Stimulated activated naive CD4-positive, alpha-beta T cell (primary cell): ENCODE data around the gene LYPLAL1.
"Not testable (repeated sequence)": the region's sequence is repeated elsewhere in the genome, so short reads cannot be mapped to it uniquely, and the experiment has no call there.

Source experiments
- DNase-seq, 6 experiments: peaks; one replicate each; lab custom pipeline; 2025; lab: John Stamatoyannopoulos, UW

LYPLAL1 gene

DNA sequence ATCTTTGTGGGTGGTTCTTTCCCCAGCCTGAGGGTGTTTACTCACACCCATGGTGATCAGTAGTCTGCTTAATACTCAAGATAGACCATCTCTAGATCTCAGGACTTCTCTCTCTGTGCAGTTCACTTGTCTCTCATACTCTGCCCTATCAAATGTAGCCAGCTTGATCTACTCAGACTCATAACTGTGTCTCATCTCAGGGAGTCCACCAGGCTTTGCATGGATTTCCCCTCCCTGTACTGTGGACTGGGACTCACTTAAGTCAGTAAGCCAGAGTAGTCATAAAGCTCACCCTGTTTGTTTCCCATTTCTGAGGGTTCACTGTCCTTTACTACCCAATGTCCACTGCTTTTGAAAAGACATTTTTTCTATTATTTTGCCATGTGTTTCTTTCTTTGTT, 41.8 kb downstream of the LYPLAL1 start:
- no peak for DNase-seq

DNA sequence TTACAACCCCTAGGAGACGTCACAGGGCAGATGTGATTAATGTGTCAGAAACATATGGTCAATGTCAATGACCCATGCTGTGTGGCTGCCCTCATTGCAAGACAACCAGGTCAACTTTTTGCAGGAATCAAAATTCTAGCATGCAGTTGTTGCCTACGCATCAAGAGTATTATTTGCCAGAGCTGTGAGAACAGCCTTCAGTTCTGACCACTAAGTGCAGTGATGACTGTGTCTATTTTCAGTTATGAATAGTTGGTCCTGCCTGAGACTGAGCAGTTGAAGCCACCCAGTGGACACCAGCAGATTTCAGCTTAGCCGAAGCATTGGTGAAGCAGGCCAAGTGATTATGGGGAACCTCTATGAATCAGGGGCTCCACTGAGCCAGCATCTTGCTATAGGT, 47.3 kb downstream of the LYPLAL1 start:
- DNase-seq, result peak in 1 of 6 experiments; percentile 0

DNA sequence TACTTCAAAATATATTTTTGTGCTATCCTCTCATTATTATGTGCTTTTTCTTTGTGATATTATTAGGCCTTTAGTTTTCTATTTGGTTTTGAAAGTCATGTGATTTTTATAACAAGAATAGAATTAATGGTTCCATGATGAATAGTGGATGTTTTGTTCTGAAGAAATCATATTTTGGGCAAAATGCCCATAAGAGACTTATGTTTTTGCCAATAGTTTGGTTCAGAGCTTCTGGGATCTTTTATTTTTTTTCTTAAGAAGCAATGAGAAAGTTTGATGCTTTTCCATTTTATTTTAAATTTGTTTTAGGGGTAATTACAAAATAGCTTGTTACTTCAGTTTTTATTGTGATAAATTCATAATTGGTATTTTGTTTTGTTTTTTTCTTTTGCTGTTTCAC, 49.8 kb downstream of the LYPLAL1 start:
- DNase-seq, result no peak

DNA sequence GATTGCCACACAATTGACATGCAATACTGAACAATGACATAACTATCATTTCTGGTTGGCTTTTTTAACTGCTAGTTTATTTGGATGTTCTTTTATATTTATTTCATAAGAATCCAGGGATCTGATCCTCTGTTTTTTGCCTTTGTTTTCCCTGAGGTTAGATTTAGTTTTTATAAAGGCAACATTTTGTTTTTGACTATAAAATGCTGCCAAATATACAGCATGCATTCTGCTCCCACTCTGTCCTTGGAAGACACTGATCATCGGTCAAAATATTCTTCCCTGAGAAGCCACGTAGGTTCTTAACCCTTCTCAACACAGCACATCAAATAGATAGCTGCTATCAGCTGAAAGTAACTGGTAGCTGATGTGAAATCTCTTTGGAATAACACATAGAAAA, 52.5 kb downstream of the LYPLAL1 start:
- DNase-seq, result no peak

DNA sequence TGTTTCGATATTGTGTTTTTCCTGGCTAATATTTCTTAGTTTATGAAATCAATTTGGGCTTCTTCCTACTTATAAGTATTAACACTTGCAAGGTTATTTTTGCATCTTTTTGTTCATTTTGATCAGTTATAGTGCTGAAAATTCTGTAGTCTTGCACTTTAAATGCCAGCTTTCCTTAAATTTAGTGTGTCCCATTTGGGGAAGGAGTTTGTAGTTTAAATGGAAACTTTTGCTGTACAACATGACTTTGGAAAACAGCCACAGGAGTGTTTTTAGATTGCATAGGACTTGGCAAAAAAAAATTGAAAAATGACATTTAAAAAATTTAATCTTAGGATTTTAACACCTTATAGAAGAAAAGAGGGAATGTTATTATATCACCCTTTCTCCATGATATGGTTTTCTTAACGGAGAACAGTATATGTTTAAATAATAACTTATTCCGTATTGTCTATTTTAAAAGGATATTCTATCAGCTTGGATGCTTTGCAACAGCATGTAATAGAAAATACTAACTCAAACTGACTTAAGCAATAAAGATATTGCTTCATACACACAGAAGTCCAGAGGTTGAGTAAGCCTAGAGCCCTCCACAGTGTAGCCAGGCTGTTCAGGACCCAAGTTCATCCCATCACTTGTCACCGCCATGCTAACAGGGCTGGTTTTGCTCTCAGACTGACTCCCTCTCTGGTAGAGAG, 53.8 kb downstream of the LYPLAL1 start:
- DNase-seq, result no peak

DNA sequence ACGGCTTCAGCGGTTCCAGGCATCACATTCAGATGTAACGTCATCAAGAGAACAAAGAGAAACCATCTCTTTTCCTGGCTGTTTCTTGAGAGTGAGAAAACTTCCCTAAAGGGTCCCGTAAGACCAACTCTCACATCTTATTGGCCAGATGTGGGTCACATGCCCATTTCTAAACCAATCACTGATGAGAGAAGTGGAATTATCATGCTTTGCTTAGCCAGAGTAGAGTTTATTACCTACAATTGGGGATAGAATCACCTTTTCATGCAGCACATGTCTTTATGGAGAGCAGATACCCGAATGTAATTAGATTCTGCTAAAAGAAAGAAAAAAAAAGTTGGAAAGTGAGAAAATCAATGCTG, 54.4 kb downstream of the LYPLAL1 start:
- DNase-seq, result no peak

DNA sequence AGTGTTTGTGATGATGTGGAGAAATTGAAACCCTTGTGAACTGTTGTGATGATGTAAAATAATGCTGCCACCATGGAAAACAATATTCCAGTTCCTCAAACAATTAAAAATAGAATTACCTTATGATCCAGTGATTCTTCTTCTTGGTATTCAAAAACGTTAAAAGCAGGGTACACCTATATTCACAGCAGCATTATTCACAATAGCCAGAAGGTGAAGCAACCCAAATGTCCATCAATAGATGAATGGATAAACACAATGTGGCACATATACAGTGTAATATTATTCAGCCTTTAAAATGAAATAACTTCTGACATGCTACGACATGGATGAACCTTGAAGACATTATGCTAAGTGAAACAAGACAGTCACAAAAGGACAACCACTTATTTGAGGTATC, 59.2 kb downstream of the LYPLAL1 start:
- no peak for DNase-seq

DNA sequence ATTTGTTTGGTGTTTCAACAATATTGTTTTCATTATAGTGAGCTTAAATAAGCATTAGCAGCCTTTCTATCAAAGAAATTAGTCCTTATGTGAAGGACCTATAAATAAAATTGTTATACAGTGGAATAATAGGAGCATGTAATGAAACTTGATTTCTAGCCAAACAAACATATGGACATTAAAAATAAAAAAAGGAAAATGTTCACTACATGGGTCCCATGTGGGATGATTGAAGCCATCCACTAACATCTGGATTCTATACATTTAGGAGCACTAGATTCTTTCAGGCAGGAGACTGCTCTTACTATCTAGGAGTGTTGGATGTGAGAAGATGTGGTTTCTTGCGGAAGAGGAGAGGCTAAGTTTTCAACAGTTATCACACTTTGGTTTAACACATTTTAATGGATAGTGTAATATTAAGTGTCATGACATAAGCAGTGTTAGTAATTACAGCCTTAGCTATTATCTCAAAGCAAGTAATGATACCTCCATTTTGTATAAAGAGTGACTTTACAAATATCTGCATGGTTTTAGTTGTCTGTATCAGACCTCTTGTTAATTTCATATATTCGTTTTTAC, 62.3 kb downstream of the LYPLAL1 start:
- no peak for DNase-seq

DNA sequence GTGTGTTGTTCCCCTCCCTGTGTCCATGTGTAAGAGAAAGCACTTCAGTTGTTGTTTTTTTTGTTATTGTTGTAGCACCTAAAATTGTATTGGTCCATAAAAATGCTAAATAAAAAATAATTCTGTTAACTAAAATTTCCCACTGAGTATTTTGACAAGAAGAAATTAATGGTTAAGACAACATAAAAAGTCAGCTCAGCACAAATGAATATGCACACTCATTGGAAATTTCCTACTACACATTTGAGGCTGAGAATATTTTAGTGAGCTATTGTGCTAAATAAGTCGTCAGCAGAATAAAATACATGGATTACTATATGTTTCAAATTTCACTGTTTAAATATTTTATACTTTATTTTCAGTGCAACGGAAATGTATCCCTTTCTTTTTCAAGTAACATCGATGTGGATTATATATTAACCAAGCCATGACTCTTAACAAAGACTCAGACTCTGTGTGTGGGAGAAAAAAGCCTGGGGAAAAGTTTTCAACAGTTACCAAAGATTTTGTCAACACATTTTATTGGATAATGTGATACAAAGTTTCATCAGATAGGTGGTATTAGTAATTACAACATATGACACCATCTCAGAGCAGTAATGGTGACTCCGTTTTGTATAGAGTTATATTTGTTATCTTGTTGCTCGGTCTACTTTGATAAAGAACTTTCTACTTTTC, 63.4 kb downstream of the LYPLAL1 start:
- no peak for DNase-seq

DNA sequence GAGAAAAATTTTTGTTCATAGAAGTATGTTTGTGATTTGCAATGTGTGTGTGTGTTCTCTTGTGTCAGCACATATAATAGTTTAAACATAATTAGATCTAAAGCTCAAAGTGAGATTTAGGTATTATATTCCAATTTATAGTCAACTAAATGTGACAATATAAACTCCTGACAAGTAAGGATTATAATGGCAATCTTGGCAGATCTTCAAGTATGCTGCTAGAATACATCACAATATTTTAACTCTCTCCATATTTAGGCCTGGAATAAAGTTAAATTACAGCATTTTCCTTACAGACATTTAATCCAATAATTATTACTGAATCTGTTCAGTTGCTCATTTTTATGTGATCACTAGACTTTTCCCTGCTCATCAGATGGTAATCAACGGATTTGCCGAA, 65.8 kb downstream of the LYPLAL1 start:
- no peak for DNase-seq

DNA sequence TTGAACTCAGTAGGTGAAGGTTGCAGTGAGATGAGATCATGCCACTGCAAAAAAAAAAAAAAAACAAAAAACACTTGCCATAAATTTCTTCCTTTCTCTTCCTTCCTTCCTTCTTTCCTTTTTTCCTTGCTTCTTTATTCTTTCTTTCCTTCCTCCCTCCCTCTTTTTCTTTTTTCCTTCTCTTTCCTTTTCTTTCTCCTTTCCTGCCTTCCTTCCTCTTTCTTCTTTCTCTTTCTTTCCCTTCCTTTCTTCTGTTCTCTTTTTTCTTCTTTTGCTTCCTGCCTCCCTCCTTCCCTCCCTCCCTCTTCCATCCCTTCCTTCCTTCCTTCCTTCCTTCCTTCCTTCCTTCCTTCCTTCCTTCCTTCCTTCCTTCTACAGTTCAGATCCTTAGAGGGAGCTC, 71.2 kb downstream of the LYPLAL1 start:
- DNase-seq, result no peak

DNA sequence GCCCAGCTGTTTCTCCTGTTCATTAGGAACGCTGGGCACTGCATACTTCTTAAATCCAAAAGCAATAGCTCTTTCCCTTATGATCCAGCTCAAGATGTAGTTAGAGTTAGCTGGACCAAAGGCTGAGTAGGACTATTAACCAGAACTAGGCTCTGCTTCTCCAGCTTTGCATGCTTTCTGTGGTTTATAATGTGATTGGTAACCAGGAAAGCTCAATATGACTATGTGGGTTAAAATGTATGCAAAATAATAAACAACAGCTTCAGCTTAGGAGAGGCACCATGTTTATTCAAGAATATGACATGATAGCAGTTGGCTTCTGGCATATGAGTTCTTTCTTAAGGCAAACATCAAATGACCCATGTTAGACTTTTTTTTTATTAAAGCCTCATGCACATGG, 73.8 kb downstream of the LYPLAL1 start:
- DNase-seq, result no peak

DNA sequence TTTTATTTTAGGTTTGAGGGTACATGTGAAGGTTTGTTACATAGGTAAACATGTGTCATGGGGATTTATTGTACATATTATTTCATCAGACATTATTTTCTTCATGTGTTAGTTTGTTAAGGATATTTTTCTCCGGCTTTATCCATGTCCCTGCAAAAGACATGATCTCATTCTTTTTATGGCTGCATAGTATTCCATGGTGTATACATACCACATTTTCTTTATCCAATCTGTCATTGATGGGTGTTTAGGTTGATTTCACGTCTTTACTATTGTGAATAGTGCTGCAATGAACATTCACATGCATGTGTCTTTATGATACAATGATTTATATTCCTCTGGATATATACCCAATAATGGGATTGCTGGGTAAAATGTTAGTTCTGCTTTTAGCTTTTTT, 76.8 kb downstream of the LYPLAL1 start:
- DNase-seq, result not testable (repeated sequence)

DNA sequence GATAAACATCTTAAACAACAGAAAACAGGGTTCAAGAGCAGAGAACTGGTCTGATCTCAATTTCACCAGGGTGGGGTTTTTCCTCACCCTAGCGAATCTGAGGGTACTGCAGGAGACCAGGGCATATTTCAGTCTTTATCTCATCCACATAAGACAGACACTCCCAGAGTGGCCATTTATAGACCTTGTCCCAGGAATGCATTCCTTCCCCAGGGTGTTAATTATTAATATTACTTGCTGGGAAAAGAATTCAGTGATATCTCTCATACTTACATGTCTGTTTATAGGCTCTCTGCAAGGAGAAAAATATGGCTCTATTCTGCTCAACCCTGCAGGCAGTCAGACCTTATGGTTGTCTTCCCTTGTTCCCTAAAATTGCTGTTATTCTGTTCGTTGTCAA, 84.1 kb downstream of the LYPLAL1 start:
- DNase-seq, result no peak

DNA sequence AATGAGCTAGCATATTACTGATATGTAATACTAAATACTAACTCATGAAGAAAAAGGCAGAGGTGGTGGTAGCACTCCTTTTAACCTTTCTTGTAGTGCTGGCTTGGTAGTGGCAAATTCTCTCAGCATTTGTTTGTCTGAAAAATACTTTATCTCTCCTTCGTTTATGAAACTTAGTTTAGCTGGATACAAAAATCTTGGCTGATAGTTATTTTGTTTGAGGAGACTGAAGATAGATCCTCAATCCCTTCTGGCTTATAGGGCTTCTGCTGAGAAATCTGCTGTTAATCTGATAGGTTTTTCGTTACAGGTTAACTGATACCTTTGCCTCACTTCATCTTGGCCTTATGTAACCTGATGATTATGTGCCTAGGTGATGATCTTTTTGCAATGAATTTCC, 87.8 kb downstream of the LYPLAL1 start:
- no peak for DNase-seq
